SK-N-SH treated with all-trans-retinoic acid at 6 μM for 48 hours (cell line): Measurements from ENCODE around the gene AMHR2.

Experiments used
- ATAC-seq: fragments of 200-7000 bp; cut with Tn5 transposase; 3 replicates; pipeline ENCODE4 v1.9.1; 2020; ENCODE audit warnings: mild to moderate bottlenecking, moderate library complexity
- ARNTL ChIP-seq: fragments of 450-650 bp; formaldehyde crosslinking; IDR thresholded peaks from 2 replicates; pipeline ENCODE4 v1.5.0; 2020; ENCODE audit warnings: low read depth, mild to moderate bottlenecking, moderate library complexity, borderline replicate concordance
- BACH2 ChIP-seq: fragments of 250-450 bp; sonication (Bioruptor Pico); IDR thresholded peaks from 2 replicates; pipeline ENCODE4 v1.9.0; 2021; ENCODE audit warnings: mild to moderate bottlenecking, borderline replicate concordance
- CSDC2 ChIP-seq: fragments of 250-450 bp; sonication (Bioruptor Pico); IDR thresholded peaks from 2 replicates; pipeline ENCODE4 v1.5.0; 2020; ENCODE audit warnings: mild to moderate bottlenecking, moderate library complexity
- CSRNP3 ChIP-seq: fragments of 250-450 bp; sonication (Bioruptor Pico); IDR thresholded peaks from 2 replicates; pipeline ENCODE4 v1.5.1; 2021; ENCODE audit warnings: mild to moderate bottlenecking, moderate library complexity
- ESRRG ChIP-seq: fragments of 250-450 bp; sonication (Bioruptor Pico); IDR thresholded peaks from 2 replicates; pipeline ENCODE4 v1.6.1; 2021; ENCODE audit warnings: mild to moderate bottlenecking
- GLIS3 ChIP-seq: fragments of 250-450 bp; sonication (Bioruptor Pico); IDR thresholded peaks from 2 replicates; pipeline ENCODE4 v1.5.0; 2020; ENCODE audit warnings: mild to moderate bottlenecking, moderate library complexity
- ISL1 ChIP-seq: fragments of 250-450 bp; sonication (Bioruptor Pico); IDR thresholded peaks from 2 replicates; pipeline ENCODE4 v2.1.2; 2022; ENCODE audit warnings: mild to moderate bottlenecking, moderate library complexity
- PATZ1 ChIP-seq: fragments of 250-450 bp; sonication (Bioruptor Pico); IDR thresholded peaks from 2 replicates; pipeline ENCODE4 v1.8.0; 2020; ENCODE audit warnings: mild to moderate bottlenecking, moderate library complexity, borderline replicate concordance
- POU6F1 ChIP-seq: fragments of 250-450 bp; sonication (Bioruptor Pico); IDR thresholded peaks from 2 replicates; pipeline ENCODE4 v1.8.0; 2021; ENCODE audit warnings: low read depth, mild to moderate bottlenecking, moderate library complexity, borderline replicate concordance
- PPARA ChIP-seq: fragments of 250-450 bp; sonication (Bioruptor Pico); IDR thresholded peaks from 2 replicates; pipeline ENCODE4 v1.5.0; 2020; ENCODE audit warnings: mild to moderate bottlenecking, borderline replicate concordance
- RARB ChIP-seq: fragments of 250-450 bp; sonication (Bioruptor Pico); IDR thresholded peaks from 2 replicates; pipeline ENCODE4 v1.8.0; 2021; ENCODE audit warnings: mild to moderate bottlenecking, moderate library complexity
- SNAI2 ChIP-seq: fragments of 250-450 bp; sonication (Bioruptor Pico); IDR thresholded peaks from 2 replicates; pipeline ENCODE4 v1.5.0; 2020; ENCODE audit warnings: mild to moderate bottlenecking, moderate library complexity
- TCF4 ChIP-seq: fragments of 250-450 bp; sonication (Bioruptor Pico); IDR thresholded peaks from 2 replicates; pipeline ENCODE4 v1.8.0; 2021; ENCODE audit warnings: mild to moderate bottlenecking, moderate library complexity, borderline replicate concordance
- TOX ChIP-seq: fragments of 250-450 bp; sonication (Bioruptor Pico); IDR thresholded peaks from 2 replicates; pipeline ENCODE4 v1.8.0; 2021; ENCODE audit warnings: mild to moderate bottlenecking, moderate library complexity, borderline replicate concordance
- TSHZ2 ChIP-seq: fragments of 250-450 bp; sonication (Bioruptor Pico); IDR thresholded peaks from 2 replicates; pipeline ENCODE4 v1.5.0; 2020; ENCODE audit warnings: mild to moderate bottlenecking, moderate library complexity
- ZC3H10 ChIP-seq: fragments of 250-450 bp; sonication (Bioruptor Pico); IDR thresholded peaks from 2 replicates; pipeline ENCODE4 v1.5.1; 2021; ENCODE audit warnings: mild to moderate bottlenecking, moderate library complexity
- ZFP3 ChIP-seq: fragments of 250-450 bp; sonication (Bioruptor Pico); IDR thresholded peaks from 2 replicates; pipeline ENCODE4 v1.5.0; 2020; ENCODE audit warnings: mild to moderate bottlenecking, moderate library complexity
- ZFP30 ChIP-seq: fragments of 450-650 bp; formaldehyde crosslinking; IDR thresholded peaks from 2 replicates; pipeline ENCODE4 v1.5.0; 2022; ENCODE audit warnings: mild to moderate bottlenecking, moderate library complexity
- ZNF565 ChIP-seq: fragments of 450-650 bp; formaldehyde crosslinking; conservative IDR thresholded peaks from 2 replicates; pipeline ENCODE4 v1.5.0; 2020; ENCODE audit warnings: low read depth, mild to moderate bottlenecking, moderate library complexity
- ZNF70 ChIP-seq: fragments of 450-650 bp; formaldehyde crosslinking; IDR thresholded peaks from 2 replicates; pipeline ENCODE4 v1.5.0; 2020; ENCODE audit warnings: mild to moderate bottlenecking, moderate library complexity
- ZNF8 ChIP-seq: fragments of 450-650 bp; formaldehyde crosslinking; IDR thresholded peaks from 2 replicates; pipeline ENCODE4 v1.5.0; 2020; ENCODE audit warnings: mild to moderate bottlenecking, moderate library complexity

The AMHR2 gene

GRCh38 chr12:53378724-53379388 lies 44.8 kb upstream of the AMHR2 start:
- ATAC-seq = no peak
- TF ChIP-seq ZFP3 (CRISPR knock-in tag) (peak; percentile 50; the same call in 1 of the 2 replicates), ISL1 (CRISPR knock-in tag) (no peak), POU6F1 (CRISPR knock-in tag) (0 out of 2 replicates have a peak, but pooled peaks have one; percentile 68), CSRNP3 (CRISPR knock-in tag) (0 out of 2 replicates have a peak, but pooled peaks have one; percentile 28), CSDC2 (0 out of 2 replicates have a peak, but pooled peaks have one; percentile 22), TSHZ2 (CRISPR knock-in tag) (peak; percentile 59; the same call in 1 of the 2 replicates), ARNTL (CRISPR knock-in tag) (no peak), TCF4 (CRISPR knock-in tag) (no peak)

- peak; percentile 92 for ATAC-seq
- TF ChIP-seq BACH2 (CRISPR knock-in tag) (no peak), SNAI2 (CRISPR knock-in tag) (no peak), ZNF8 (CRISPR knock-in tag) (no peak), ZNF70 (CRISPR knock-in tag) (no peak), PATZ1 (CRISPR knock-in tag) (no peak), ARNTL (CRISPR knock-in tag) (no peak), CSRNP3 (CRISPR knock-in tag) (no peak), POU6F1 (CRISPR knock-in tag) (no peak), RARB (CRISPR knock-in tag) (no peak), ZFP3 (CRISPR knock-in tag) (no peak), TOX (CRISPR knock-in tag) (no peak), ZC3H10 (CRISPR knock-in tag) (no peak), CSDC2 (no peak), PPARA (CRISPR knock-in tag) (no peak), GLIS3 (no peak), ISL1 (CRISPR knock-in tag) (no peak), TCF4 (CRISPR knock-in tag) (no peak), ZNF565 (no peak), ESRRG (CRISPR knock-in tag) (no peak), ZFP30 (no peak)
- TF ChIP-seq, all 23 proteins: peak for 0
These were observed 44.1 kb upstream of the AMHR2 start for GRCh38 chr12:53379389-53380103.
